Neural crest cell (in vitro differentiated cells): Measurements from ENCODE around the gene NPAS3. TPM values are rescaled to one million over a fixed set of nuclear protein-coding genes. Genes with fewer than 3 reads are reported as not detected.

Experiments
- DNase-seq: peaks from one replicate; pipeline ENCODE4 v3.0.0; 2021; ENCODE audit warnings: low read depth, mixed read lengths, low spot score
- H3K27ac Mint-ChIP-seq: one replicate; pipeline ENCODE4 v1.8.0; 2021; ENCODE audit warnings: mild to moderate bottlenecking, mixed read lengths; ENCODE audit not compliant: unreplicated experiment
- H3K27me3 Mint-ChIP-seq: 2 replicates; pipeline ENCODE4 v1.8.0; 2021; ENCODE audit warnings: low read depth, mild to moderate bottlenecking, mixed read lengths
- H3K36me3 Mint-ChIP-seq: 2 replicates; pipeline ENCODE4 v1.8.0; 2021; ENCODE audit warnings: low read depth, mild to moderate bottlenecking, mixed read lengths
- H3K4me1 Mint-ChIP-seq: 2 replicates; pipeline ENCODE4 v1.8.0; 2021; ENCODE audit warnings: mixed read lengths
- H3K4me3 Mint-ChIP-seq: one replicate; pipeline ENCODE4 v1.8.0; 2021; ENCODE audit warnings: mild to moderate bottlenecking, mixed read lengths
- H3K9me3 Mint-ChIP-seq: 2 replicates; pipeline ENCODE4 v1.8.0; 2021; ENCODE audit warnings: mixed read lengths
- CTCF ChIP-seq: fragments of 200-600 bp; sonication (generic); conservative IDR thresholded peaks from 2 replicates; pipeline ENCODE4 v1.5.0; 2021; ENCODE audit warnings: antibody characterized with exemption, mild to moderate bottlenecking
- total RNA-seq: library from RNA; stranded (reverse); gene quantifications from 2 replicates; pipeline ENCODE4 v1.2.1, GENCODE V29; 2021

The NPAS3 gene
- total RNA-seq, 1 donor from 2014 or later = 18.2 TPM

DNA sequence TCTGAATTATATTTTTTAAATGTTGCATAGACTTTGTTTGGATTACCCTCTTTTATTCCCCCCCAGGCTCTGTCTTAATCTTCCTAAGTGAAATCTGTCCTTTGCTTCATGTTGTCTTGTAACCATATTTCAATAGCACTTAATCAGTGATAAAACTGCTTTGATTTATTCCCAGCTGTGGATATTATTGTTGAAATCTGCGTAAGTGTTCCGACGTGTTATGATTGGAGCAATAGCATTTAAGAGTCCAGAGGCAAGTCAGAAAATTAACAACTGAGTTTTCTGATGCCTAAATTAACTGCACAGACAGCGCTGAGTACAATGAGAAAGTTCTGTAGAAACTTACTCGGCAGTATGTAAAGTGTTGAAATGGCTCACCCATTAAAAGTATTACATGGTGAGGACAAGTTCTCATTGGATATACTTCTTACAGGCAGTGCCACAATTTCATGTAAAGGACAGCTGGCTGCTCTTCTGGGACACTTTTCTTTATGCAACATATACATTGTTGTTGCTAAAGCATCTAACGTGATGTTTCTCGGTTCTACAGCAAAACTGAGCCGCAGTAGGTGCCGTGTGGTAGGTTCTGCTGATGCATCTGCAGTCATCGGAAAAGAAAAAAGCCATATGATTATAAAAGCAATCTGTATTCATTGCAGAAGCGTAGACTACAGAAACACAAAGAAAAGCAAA, 511.2 kb downstream of the NPAS3 start:
- peaks cover 5% of the 10 kb centered on the region for H3K9me3 Mint-ChIP-seq
- H3K27ac Mint-ChIP-seq = no peak overlapping the region
- H3K4me3 Mint-ChIP-seq = no peak overlapping the region
- H3K27me3 Mint-ChIP-seq = no peaks in the 10 kb centered on the region
- peaks cover 12% of the 10 kb centered on the region for H3K4me1 Mint-ChIP-seq
- H3K36me3 Mint-ChIP-seq = peaks cover 4% of the 10 kb centered on the region
- no peak for DNase-seq
- no peak for TF ChIP-seq CTCF

DNA sequence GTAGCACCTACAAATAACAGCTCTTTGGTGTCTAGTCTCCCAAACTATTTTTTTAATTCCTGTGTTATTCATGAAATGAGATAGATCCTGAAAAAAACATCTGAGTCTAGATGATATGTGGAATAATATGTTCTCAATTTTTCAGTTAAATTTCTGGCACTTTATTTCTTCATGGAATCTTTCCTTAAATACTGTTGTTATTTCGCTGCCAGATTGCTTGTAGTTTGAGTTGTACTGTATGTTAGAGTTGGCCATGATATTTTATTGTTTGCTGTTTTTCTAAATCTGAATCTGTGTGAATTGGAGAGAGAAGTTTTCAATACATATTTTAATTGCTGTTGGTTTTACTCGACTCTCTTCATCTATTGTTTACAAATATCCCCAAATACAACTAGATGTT, 511.7 kb downstream of the NPAS3 start:
- Mint-ChIP-seq H3K9me3 (peaks cover 2% of the 10 kb centered on the region), H3K4me3 (no peak overlapping the region), H3K36me3 (peaks cover under 1% of the 10 kb centered on the region), H3K27me3 (no peaks in the 10 kb centered on the region), H3K27ac (no peak overlapping the region), H3K4me1 (peaks cover 12% of the 10 kb centered on the region)
- DNase-seq = no peak
- TF ChIP-seq CTCF = no peak

DNA sequence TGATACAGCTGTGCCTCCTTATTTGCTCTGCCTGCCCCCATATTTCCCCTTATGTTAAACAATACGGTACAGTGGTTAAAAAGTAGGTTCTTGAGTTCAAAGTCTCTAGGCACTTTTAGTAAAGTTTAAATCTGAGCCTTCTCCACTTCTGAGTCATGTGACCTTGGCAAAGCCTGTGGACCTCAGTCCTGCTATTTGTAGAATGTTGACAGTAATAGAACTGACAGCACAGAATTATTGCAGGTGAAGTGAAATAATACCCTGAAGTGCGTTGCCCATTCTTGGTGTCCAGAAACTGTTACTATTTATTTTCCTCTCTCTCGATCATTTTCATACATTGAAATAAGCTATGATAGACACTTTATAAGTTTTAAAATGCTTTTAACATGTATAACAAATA, 512.5 kb downstream of the NPAS3 start:
- Mint-ChIP-seq H3K9me3 (no peaks in the 10 kb centered on the region), H3K4me1 (peaks cover 12% of the 10 kb centered on the region), H3K27ac (no peak overlapping the region), H3K27me3 (no peaks in the 10 kb centered on the region), H3K4me3 (no peak overlapping the region), H3K36me3 (no peaks in the 10 kb centered on the region)
- no peak for DNase-seq
- no peak for TF ChIP-seq CTCF

DNA sequence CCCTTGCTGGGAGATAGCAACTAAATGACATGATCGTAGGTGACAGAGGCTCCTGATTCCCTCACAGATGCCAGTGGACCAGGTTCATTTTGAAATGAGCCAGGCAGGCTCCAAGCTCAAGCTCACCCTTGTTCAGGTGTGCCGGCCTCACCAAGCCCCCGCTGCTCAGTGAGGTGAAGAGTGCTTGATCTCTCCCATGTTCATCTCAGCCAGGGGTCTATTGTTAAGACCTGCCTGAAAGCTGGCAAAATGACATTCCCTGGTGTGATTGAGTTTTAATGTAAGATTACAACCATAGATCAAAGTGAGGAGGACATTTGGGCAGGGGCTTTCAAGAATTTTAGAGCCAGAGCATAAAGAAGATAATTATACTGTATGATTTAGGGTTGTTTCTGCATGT, 514.3 kb downstream of the NPAS3 start:
- H3K9me3 Mint-ChIP-seq = no peaks in the 10 kb centered on the region
- no peak for TF ChIP-seq CTCF
- H3K4me1 Mint-ChIP-seq = peaks cover 12% of the 10 kb centered on the region
- H3K27me3 Mint-ChIP-seq = no peaks in the 10 kb centered on the region
- H3K36me3 Mint-ChIP-seq = no peaks in the 10 kb centered on the region
- no peak overlapping the region for H3K4me3 Mint-ChIP-seq
- no peak for DNase-seq
- no peak overlapping the region for H3K27ac Mint-ChIP-seq

DNA sequence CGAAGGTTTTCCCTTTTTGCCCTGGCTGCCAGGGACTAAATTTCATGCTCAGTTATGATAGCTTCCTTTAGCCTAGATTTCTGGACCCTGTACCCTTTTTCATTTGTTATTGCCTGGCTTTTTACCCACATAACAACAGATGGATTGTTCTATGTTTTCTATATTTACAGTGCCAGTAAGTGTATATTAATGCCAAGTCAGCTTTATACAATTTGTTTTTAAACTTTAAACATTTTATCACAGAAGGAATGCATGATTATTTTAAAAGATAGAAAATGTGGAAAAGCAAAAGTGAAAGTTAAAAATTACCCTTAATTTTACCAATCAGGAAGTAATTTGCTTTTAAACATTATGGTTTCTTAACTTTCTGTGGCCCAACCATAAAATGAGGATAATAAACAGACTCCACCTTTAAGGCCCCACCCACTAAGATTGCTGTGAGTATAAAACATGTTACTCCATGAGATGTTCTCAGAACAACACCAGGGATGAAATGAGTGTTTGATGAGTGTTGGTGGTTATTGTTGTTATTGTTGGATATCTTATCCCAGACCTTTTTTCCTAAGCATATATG, 515.4 kb downstream of the NPAS3 start:
- no peaks in the 10 kb centered on the region for H3K36me3 Mint-ChIP-seq

More for the DNA sequence above, 515.4 kb downstream of the NPAS3 start:
- no peak for TF ChIP-seq CTCF
- Mint-ChIP-seq H3K9me3 (no peaks in the 10 kb centered on the region), H3K27me3 (no peaks in the 10 kb centered on the region), H3K27ac (no peak overlapping the region), H3K4me1 (peaks cover 12% of the 10 kb centered on the region), H3K4me3 (no peak overlapping the region)
- DNase-seq = no peak
